ENCODE data around the gene ERI3. TPM values are rescaled to one million over a fixed set of nuclear protein-coding genes. Genes with fewer than 3 reads are reported as not detected.

ERI3 gene
- total RNA-seq, 3 donors from 2014 or later = 35.6 to 42.1 (median 36.4) TPM

DNA sequence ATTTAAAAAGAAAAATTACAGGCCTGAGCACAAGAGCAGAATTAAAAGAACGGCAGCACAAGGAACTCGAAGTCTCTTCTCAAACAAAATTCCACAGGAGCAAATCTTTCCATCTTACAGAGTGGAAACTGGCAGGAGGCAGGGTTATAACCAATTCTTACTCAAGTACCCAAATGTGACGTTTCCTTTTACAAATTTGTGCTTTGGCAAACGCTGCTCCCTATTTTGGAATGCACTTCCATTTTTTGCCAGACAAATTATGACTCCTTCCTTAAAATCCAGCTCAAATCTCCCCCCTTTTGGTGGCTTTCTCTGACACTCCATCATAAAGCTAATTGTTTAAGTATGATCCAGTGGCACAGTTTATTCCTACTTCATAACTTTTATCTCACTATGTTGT lies 7.8 kb downstream of the ERI3 start:
- DNase-seq = no peak
- Histone ChIP-seq H3K4me3 (no peak overlapping the region), H3K36me3 (ENCODE audit: low read depth) (no peaks in the 10 kb centered on the region), H3K4me1 (ENCODE audit: low read depth) (no peaks in the 10 kb centered on the region), H3K9me3 (no peaks in the 10 kb centered on the region)
- intact Hi-C loops (cut with DNase I, micrococcal nuclease) = no loop called here
- ATAC-seq = no peak
- TF ChIP-seq, protein P1, sequence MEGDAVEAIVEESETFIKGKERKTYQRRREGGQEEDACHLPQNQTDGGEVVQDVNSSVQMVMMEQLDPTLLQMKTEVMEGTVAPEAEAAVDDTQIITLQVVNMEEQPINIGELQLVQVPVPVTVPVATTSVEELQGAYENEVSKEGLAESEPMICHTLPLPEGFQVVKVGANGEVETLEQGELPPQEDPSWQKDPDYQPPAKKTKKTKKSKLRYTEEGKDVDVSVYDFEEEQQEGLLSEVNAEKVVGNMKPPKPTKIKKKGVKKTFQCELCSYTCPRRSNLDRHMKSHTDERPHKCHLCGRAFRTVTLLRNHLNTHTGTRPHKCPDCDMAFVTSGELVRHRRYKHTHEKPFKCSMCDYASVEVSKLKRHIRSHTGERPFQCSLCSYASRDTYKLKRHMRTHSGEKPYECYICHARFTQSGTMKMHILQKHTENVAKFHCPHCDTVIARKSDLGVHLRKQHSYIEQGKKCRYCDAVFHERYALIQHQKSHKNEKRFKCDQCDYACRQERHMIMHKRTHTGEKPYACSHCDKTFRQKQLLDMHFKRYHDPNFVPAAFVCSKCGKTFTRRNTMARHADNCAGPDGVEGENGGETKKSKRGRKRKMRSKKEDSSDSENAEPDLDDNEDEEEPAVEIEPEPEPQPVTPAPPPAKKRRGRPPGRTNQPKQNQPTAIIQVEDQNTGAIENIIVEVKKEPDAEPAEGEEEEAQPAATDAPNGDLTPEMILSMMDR (IDR thresholded peaks at IDR 0.05) = no peak

DNA sequence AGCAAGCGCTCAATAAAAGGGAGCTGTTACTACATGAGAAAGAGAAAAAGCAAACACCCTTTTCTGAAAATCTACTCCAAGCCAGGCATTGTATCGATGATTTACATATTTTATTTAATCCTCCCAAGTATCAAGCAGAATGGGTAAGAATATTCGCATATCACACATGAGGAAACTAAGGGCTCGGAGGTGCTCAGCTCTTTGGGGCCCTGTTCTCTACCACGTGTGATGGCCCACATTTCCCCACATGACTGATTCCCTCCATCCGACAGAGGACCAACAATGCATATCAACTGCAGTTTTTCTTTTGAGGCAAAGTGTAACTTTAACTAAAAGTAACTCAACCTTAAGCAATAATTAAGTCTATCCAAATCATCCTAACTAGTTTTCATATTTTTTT lies 8.2 kb downstream of the ERI3 start:
- H3K36me3 ChIP-seq (ENCODE audit: low read depth) = no peaks in the 10 kb centered on the region
- intact Hi-C loops (cut with DNase I, micrococcal nuclease) = no loop called here
- no peak overlapping the region for H3K4me3 ChIP-seq
- ATAC-seq (no peak), DNase-seq (no peak)
- TF ChIP-seq, protein P1 (IDR thresholded peaks at IDR 0.05) = no peak
- H3K9me3 ChIP-seq = no peaks in the 10 kb centered on the region
- no peaks in the 10 kb centered on the region for H3K4me1 ChIP-seq (ENCODE audit: low read depth)

DNA sequence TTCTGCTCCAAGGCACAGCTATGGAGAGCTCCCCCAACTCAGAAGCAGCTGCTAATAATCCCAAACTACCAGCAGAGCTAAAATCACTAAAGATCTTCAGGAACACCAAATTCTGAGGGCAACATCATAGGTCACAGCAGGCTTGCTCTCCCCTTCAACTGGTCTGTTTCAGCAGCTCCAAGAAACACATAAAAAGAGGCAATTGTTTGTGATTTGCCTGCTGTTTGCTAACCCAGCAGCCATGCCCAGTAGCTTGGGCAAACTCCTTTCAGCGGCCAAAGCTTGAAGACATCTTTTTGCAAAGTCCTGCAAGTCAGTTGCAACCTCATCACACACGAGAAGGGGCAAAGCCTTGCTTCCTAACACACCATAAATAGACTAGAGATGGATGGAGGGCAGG lies 8.9 kb downstream of the ERI3 start:
- H3K4me1 ChIP-seq (ENCODE audit: low read depth) = no peaks in the 10 kb centered on the region
- DNase-seq (no peak), ATAC-seq (no peak)

DNA sequence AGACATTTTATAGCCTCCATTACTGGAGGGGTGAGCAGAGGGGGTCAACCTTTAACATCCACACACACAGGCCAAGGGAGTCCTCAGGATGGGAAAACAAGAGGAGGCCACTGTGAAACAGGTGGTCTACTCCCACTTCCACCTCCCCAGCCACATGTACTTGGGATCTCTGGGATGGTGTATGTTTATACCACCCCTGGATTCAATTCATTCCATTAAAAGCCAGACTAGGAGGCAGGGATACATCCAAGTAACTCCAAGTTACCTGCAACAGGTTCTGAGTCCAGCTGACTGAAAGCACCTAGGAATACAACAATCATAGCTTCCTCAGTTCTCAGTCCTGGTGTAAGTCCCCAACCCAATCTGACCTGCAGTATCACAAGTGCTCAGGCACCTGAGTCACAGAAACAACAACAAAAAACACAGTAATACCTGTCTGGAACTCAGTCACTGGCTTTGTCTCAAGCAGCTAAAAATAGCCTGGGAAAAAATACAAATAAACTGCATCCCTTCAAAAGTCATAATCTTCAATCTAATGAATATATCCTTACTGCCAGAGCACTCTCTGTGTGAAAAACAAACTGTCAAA lies 9.8 kb downstream of the ERI3 start:
- TF ChIP-seq, protein P1 (IDR thresholded peaks at IDR 0.05) = no peak
- no peaks in the 10 kb centered on the region for H3K4me1 ChIP-seq (ENCODE audit: low read depth)
- intact Hi-C loops (cut with DNase I, micrococcal nuclease) = no loop called here
- H3K36me3 ChIP-seq (ENCODE audit: low read depth) = no peaks in the 10 kb centered on the region
- no peaks in the 10 kb centered on the region for H3K9me3 ChIP-seq
- ATAC-seq (no peak), DNase-seq (no peak)
- no peak overlapping the region for H3K4me3 ChIP-seq

More for the DNA sequence above, 8.9 kb downstream of the ERI3 start:
- H3K4me3 ChIP-seq = no peak overlapping the region
- H3K36me3 ChIP-seq (ENCODE audit: low read depth) = no peaks in the 10 kb centered on the region
- no peaks in the 10 kb centered on the region for H3K9me3 ChIP-seq
- intact Hi-C loops (cut with DNase I, micrococcal nuclease) = no loop called here
- TF ChIP-seq, protein P1 (IDR thresholded peaks at IDR 0.05) = no peak

DNA sequence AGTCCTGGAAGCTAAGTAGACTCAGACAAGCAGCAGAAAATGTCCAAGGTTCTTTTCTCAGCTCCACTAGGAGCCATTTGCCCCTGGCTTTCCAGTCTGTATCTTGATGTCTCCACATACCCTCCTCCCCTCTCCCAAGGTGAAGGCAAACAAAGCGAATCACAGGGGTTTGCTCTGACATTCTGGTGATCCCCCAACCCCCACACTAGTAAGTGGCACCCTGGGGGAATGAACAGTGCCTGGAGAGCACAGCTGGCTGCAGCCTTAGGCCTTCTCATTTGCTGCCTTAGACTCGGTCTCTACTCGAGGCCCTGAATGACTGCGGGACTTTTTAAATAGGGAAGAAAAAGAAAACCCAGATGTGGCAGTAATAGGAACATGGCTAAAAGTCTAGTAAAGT lies 15.3 kb downstream of the ERI3 start:
- no peak overlapping the region for H3K4me3 ChIP-seq
- no peaks in the 10 kb centered on the region for H3K9me3 ChIP-seq
- no peak for ATAC-seq
- no peaks in the 10 kb centered on the region for H3K4me1 ChIP-seq (ENCODE audit: low read depth)
- H3K36me3 ChIP-seq (ENCODE audit: low read depth) = no peaks in the 10 kb centered on the region
- intact Hi-C loops (cut with DNase I, micrococcal nuclease) = no loop called here
- no peak for DNase-seq
- TF ChIP-seq, protein P1 (IDR thresholded peaks at IDR 0.05) = no peak

DNA sequence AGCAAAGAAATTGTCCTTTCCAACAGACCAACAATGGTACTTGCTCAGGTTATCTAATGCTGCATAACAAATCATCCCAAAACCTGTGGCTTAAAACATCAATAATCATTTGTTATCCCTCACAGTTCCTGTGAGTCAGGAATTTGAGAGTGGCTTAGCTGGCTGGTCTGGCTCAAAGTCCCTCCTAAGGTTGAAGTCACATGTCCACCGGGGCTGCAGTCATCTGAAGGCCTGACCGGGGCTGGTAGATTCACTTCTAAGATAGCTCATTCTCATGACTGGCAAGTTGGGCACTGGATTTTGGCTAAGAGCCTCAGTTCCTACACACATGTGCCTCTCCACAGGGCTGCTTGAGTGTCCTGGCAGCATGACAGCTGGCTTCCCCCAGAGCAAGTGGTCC lies 16.9 kb downstream of the ERI3 start:
- TF ChIP-seq, protein P1 (IDR thresholded peaks at IDR 0.05) = no peak
- DNase-seq = no peak
- no peak for ATAC-seq
- Histone ChIP-seq H3K4me3 (no peak overlapping the region), H3K4me1 (ENCODE audit: low read depth) (no peaks in the 10 kb centered on the region), H3K36me3 (ENCODE audit: low read depth) (no peaks in the 10 kb centered on the region), H3K9me3 (no peaks in the 10 kb centered on the region)
- intact Hi-C loops (cut with DNase I, micrococcal nuclease) = no loop called here

Data from mucosa of descending colon (tissue), 3 donors.